Uterus (tissue), 2 donors: Measurements from ENCODE around the gene HMGXB3.

Experiments
- POLR2A ChIP-seq, 2 donors: fragments of 450-650 bp; IDR thresholded peaks; one replicate each; pipeline ENCODE4 v1.6.1; 2016; ENCODE audit warnings: antibody characterized with exemption in 2 of 2, mild to moderate bottlenecking in 1 of 2, moderate library complexity in 1 of 2
- TF ChIP-seq, protein P1 (sequence below), 4 experiments: fragments of 200-600 bp in 2 of 4; fragments of 450-650 bp in 2 of 4; sonication (generic) in 2 of 4; IDR thresholded peaks; one replicate each; pipeline ENCODE4 v1.5.1; 2016 to 2019; ENCODE audit warnings: antibody characterized with exemption in 4 of 4, mild to moderate bottlenecking in 2 of 4, moderate library complexity in 1 of 4

DNA sequence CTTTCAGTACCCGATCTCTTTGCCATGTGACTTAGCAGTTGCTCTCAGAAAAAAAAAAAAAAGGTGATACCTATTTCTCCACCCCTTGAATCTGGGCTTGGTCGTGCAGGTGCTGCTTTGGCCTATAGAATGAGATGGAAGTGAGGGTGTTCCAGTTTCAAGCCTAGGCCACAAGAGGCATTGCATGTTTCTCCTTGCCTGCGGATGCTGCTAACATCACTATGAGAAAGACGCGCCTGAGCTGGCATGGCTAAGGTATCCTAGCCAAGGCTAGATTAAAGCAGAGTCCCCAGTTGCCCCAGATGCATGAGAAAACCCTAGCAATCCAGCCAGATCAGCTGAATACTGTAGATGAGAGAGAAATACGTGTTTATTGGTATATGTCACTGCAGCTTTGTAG, 100.5 kb downstream of the HMGXB3 start:
- no peak for TF ChIP-seq POLR2A (IDR thresholded peaks at IDR 0.05)
- TF ChIP-seq, protein P1, sequence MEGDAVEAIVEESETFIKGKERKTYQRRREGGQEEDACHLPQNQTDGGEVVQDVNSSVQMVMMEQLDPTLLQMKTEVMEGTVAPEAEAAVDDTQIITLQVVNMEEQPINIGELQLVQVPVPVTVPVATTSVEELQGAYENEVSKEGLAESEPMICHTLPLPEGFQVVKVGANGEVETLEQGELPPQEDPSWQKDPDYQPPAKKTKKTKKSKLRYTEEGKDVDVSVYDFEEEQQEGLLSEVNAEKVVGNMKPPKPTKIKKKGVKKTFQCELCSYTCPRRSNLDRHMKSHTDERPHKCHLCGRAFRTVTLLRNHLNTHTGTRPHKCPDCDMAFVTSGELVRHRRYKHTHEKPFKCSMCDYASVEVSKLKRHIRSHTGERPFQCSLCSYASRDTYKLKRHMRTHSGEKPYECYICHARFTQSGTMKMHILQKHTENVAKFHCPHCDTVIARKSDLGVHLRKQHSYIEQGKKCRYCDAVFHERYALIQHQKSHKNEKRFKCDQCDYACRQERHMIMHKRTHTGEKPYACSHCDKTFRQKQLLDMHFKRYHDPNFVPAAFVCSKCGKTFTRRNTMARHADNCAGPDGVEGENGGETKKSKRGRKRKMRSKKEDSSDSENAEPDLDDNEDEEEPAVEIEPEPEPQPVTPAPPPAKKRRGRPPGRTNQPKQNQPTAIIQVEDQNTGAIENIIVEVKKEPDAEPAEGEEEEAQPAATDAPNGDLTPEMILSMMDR (IDR thresholded peaks at IDR 0.05), result no peak
